Measurements from ENCODE around the gene ULK1. TPM values are rescaled to one million over a fixed set of nuclear protein-coding genes. Genes with fewer than 3 reads are reported as not detected.

ULK1 gene
- total and polyA plus RNA-seq, 3 experiments from 2014 or later: 0.98 to 22.8 (median 18.7) TPM

DNA sequence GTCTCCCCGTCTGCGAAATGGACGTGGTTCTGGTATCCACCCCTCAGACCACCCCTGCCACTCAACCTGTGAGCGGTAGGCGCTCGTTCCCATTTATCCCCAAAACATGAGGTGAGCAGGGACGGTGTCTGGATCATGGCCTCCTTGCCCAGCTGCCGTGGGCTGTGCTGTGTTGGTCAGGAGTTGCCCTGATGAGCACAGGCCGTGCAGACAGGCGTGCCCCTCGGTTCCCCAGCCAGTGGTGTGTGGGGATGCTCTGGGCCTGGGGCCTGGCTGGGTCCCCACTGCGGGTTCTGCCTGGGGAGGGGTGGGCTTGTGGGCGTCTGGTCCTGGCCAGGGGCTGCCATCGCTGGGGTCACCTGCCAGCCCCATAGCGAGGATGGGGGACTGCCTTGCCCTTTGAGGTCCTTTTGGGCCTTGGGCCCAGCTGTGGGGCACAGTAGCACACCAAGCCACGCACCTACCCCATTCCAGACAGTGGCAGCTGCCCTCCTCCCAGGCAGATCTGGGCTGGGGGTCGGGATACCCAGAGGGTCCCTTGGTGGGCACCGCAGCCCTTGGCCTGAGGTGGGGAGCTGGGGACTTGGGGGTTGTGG, 23.4 kb downstream of the ULK1 start:
- ChIA-PET POLR2A (interaction anchor here (0.5 to 0.6 kb wide), 2 partner anchors 10 to 17 kb away, joined by 4 to 9 read pairs; no protein-coding TSS in a partner anchor), CTCF (no interaction called here)
- H3K36me3 ChIP-seq (ENCODE audit: insufficient read depth, low read length): no peaks in the 10 kb centered on the region
- no peak overlapping the region for H3K4me3 Mint-ChIP-seq
- H3K36me3 Mint-ChIP-seq: peaks cover 0 to 42% (median 3%) of the 10 kb centered on the region in 3 donors
- no peaks in the 10 kb centered on the region for H3K9me3 Mint-ChIP-seq
- no peaks in the 10 kb centered on the region for H3K9me3 ChIP-seq (ENCODE audit: low read length)
- no peak for DNase-seq
- no peaks in the 10 kb centered on the region for H3K27me3 ChIP-seq (ENCODE audit: insufficient read depth, low read length, poor library complexity, severe bottlenecking)
- H3K4me1 Mint-ChIP-seq: no peaks in the 10 kb centered on the region
- H3K4me3 ChIP-seq (ENCODE audit: low read length): no peak overlapping the region
- no peaks in the 10 kb centered on the region for H3K4me1 ChIP-seq (ENCODE audit: insufficient read depth, low read length)
- H3K27ac ChIP-seq (ENCODE audit: low read depth, low read length): no peak overlapping the region
- no peaks in the 10 kb centered on the region for H3K27me3 Mint-ChIP-seq
- no peak overlapping the region for H3K27ac Mint-ChIP-seq

DNA sequence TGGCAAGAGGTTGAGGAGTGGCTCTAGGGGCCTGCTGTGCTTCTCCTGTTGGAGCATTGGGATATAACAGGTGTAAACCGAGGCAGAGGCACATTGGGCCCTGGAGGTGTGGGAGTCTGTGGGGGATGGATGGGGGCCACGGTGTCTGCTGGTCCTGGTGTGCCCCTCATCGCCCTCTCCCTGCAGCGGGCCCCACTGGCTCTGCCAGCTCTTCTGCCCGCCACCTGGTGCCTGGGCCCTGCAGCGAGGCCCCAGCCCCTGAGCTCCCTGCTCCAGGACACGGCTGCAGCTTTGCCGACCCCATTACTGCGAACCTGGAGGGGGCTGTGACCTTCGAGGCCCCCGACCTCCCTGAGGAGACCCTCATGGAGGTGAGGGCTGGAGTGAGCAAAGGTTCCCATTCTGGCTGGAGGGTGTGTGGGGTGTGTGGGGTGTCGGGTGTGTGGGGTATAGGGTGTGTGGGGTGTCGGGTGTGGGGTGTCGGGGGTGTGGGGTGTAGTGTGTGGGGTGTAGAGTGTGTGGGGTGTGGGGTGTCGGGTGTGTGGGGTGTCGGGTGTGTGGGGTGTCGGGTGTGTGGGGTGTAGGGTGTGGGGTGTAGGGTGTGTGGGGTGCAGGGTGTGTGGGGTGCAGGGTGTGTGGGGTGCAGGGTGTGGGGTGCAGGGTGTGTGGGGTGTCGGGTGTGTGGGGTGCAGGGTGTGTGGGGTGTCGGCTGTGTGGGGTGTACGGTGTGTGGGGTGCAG, 24.1 kb downstream of the ULK1 start:
- Histone ChIP-seq H3K9me3 (ENCODE audit: low read length) (no peaks in the 10 kb centered on the region), H3K27ac (ENCODE audit: low read depth, low read length) (no peak overlapping the region), H3K36me3 (ENCODE audit: insufficient read depth, low read length) (no peaks in the 10 kb centered on the region), H3K4me1 (ENCODE audit: insufficient read depth, low read length) (no peaks in the 10 kb centered on the region), H3K27me3 (ENCODE audit: insufficient read depth, low read length, poor library complexity, severe bottlenecking) (no peaks in the 10 kb centered on the region), H3K4me3 (ENCODE audit: low read length) (no peak overlapping the region)
- Mint-ChIP-seq H3K9me3 (no peaks in the 10 kb centered on the region), H3K4me3 (peak overlapping the region in 1 of 7 donors; percentile 32), H3K36me3 (peaks cover 0 to 40% (median 3%) of the 10 kb centered on the region in 3 donors), H3K27me3 (no peaks in the 10 kb centered on the region), H3K27ac (no peak overlapping the region), H3K4me1 (no peaks in the 10 kb centered on the region)
- ChIA-PET CTCF (no interaction called here), POLR2A (no interaction called here)
- DNase-seq: no peak

DNA sequence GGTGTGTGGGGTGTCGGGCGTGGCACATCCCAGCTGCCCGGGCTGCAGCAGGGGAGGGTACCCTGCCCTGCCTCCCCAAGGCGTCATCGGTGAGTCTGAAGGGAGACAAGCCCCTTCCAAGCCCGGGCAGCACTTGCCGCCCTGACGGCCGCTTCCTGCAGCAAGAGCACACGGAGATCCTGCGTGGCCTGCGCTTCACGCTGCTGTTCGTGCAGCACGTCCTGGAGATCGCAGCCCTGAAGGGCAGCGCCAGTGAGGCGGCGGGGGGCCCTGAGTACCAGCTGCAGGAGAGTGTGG, 24.6 kb downstream of the ULK1 start:
- H3K36me3 ChIP-seq (ENCODE audit: insufficient read depth, low read length): no peaks in the 10 kb centered on the region
- CTCF ChIA-PET: no interaction called here
- H3K4me1 Mint-ChIP-seq: no peaks in the 10 kb centered on the region

DNA sequence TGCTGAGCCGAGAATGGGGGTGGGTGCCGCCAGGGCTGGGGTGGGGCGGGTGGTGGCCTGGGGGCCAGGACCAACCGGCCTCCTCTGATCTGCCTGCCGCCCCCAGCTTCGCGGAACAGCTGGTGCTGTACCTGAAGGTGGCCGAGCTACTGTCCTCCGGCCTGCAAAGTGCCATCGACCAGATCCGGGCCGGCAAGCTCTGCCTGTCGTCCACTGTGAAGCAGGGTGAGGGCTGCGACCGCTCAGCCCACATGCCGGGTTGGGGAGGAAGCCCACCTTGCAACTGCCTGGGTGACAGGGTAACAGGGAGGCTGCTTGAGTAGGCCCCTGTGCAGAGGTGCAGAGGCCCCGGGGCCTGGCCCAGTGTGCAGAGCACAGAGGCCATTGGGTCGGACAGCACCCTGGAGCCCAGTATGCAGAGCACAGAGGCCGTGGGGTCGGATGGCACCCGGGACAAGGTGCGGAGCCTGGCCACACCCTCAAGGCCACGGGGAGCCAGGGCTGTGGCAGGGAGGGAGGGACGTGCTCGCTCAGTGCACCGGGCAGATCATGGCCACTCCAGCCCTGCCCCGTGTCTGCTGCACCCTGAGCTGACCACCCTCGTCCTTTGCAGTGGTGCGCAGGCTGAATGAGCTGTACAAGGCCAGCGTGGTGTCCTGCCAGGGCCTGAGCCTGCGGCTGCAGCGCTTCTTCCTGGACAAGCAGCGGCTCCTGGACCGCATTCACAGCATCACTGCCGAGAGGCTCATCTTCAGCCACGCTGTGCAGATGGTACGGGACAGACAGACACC, 25.1 kb downstream of the ULK1 start:
- H3K9me3 Mint-ChIP-seq: no peaks in the 10 kb centered on the region
- peaks cover 2 to 4% (median 2%) of the 10 kb centered on the region in 3 donors for H3K4me1 Mint-ChIP-seq
- Histone ChIP-seq H3K27ac (ENCODE audit: low read depth, low read length) (no peak overlapping the region), H3K4me3 (ENCODE audit: low read length) (no peak overlapping the region), H3K36me3 (ENCODE audit: insufficient read depth, low read length) (no peaks in the 10 kb centered on the region), H3K27me3 (ENCODE audit: insufficient read depth, low read length, poor library complexity, severe bottlenecking) (no peaks in the 10 kb centered on the region), H3K4me1 (ENCODE audit: insufficient read depth, low read length) (no peaks in the 10 kb centered on the region), H3K9me3 (ENCODE audit: low read length) (no peaks in the 10 kb centered on the region)
- POLR2A ChIA-PET: no interaction called here
- CTCF ChIA-PET: no interaction called here
- H3K36me3 Mint-ChIP-seq: peaks cover 0 to 32% (median 3%) of the 10 kb centered on the region in 3 donors
- no peaks in the 10 kb centered on the region for H3K27me3 Mint-ChIP-seq
- no peak overlapping the region for H3K27ac Mint-ChIP-seq
- DNase-seq: no peak
- no peak overlapping the region for H3K4me3 Mint-ChIP-seq

More for the DNA sequence above, 24.6 kb downstream of the ULK1 start:
- Mint-ChIP-seq H3K4me3 (no peak overlapping the region), H3K27ac (no peak overlapping the region), H3K36me3 (peaks cover 0 to 38% (median 3%) of the 10 kb centered on the region in 3 donors), H3K27me3 (no peaks in the 10 kb centered on the region), H3K9me3 (no peaks in the 10 kb centered on the region)
- no peaks in the 10 kb centered on the region for H3K4me1 ChIP-seq (ENCODE audit: insufficient read depth, low read length)
- no peak overlapping the region for H3K4me3 ChIP-seq (ENCODE audit: low read length)
- POLR2A ChIA-PET: no interaction called here
- H3K27ac ChIP-seq (ENCODE audit: low read depth, low read length): no peak overlapping the region
- no peaks in the 10 kb centered on the region for H3K27me3 ChIP-seq (ENCODE audit: insufficient read depth, low read length, poor library complexity, severe bottlenecking)
- H3K9me3 ChIP-seq (ENCODE audit: low read length): no peaks in the 10 kb centered on the region
- DNase-seq: no peak

DNA sequence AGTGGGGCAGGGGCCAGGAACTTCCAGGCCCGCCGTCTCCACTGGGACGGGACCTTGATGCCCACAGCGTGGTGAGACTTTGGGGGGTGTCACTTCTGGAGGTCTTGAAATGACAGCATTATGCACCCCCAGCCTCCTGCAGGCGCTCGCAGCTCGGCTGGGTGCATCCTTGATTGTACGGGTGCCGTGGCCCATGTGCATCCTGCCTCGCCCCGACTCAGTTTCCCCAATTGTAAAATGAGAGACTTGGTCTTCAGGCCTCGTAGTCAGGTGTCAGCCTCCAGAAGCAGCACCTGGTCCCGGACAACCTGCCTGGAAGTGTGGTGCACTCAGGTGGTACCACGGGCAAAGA, 25.7 kb downstream of the ULK1 start:
- no peaks in the 10 kb centered on the region for H3K27me3 Mint-ChIP-seq
- no peak overlapping the region for H3K27ac ChIP-seq (ENCODE audit: low read depth, low read length)

DNA sequence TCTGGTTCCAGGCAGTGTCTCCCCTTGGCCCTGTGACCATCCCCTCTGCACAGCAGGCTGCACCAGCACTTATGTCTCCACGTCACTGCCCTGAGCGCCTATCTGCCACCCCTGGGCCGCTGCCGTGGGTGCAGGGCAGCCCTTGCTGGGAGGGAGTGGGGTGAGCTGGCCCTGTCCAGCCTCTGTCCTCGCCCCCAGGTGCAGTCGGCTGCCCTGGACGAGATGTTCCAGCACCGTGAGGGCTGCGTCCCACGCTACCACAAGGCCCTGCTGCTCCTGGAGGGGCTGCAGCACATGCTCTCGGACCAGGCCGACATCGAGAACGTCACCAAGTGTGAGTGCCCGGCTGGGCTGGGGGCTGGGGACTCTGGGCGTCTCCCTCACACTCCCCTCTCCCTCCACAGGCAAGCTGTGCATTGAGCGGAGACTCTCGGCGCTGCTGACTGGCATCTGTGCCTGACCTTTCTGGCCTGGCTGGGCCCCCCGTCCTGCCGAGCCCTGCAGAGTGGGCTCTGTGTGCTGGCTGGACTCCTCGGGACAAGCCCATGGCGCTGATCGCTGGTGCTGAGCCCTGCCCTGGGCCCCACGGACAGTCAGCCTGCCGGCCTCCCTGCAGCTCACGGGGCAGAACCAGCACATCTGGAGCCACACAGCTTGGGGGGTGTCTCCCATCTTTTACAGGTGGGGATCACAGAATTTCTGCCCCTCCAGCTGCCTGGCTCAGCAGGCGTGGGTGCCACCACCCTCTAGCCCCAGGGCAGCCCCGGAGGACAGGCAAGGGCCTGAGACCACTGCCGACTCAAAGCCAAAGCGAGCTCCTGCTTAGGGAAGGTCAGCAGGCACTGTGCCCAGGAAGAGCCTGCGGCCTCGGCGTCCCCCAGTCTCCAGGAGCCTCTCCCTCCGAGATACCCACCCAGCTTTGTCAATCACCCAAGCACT, 26.7 kb downstream of the ULK1 start:
- ChIA-PET CTCF (no interaction called here), POLR2A (no interaction called here)
- DNase-seq: no peak
- Histone ChIP-seq H3K27me3 (ENCODE audit: insufficient read depth, low read length, poor library complexity, severe bottlenecking) (no peaks in the 10 kb centered on the region), H3K4me1 (ENCODE audit: insufficient read depth, low read length) (no peaks in the 10 kb centered on the region), H3K27ac (ENCODE audit: low read depth, low read length) (no peak overlapping the region), H3K4me3 (ENCODE audit: low read length) (no peak overlapping the region), H3K9me3 (ENCODE audit: low read length) (no peaks in the 10 kb centered on the region), H3K36me3 (ENCODE audit: insufficient read depth, low read length) (no peaks in the 10 kb centered on the region)
- H3K27ac Mint-ChIP-seq: no peak overlapping the region
- no peaks in the 10 kb centered on the region for H3K9me3 Mint-ChIP-seq
- H3K4me1 Mint-ChIP-seq: peaks cover 5 to 8% (median 6%) of the 10 kb centered on the region in 3 donors
- no peaks in the 10 kb centered on the region for H3K27me3 Mint-ChIP-seq
- H3K4me3 Mint-ChIP-seq: no peak overlapping the region
- H3K36me3 Mint-ChIP-seq: peaks cover 0 to 21% (median 3%) of the 10 kb centered on the region in 3 donors

More for the DNA sequence above, 25.7 kb downstream of the ULK1 start:
- no peak for DNase-seq
- Histone ChIP-seq H3K36me3 (ENCODE audit: insufficient read depth, low read length) (no peaks in the 10 kb centered on the region), H3K27me3 (ENCODE audit: insufficient read depth, low read length, poor library complexity, severe bottlenecking) (no peaks in the 10 kb centered on the region), H3K9me3 (ENCODE audit: low read length) (no peaks in the 10 kb centered on the region), H3K4me3 (ENCODE audit: low read length) (no peak overlapping the region), H3K4me1 (ENCODE audit: insufficient read depth, low read length) (no peaks in the 10 kb centered on the region)
- Mint-ChIP-seq H3K36me3 (peaks cover 0 to 27% (median 3%) of the 10 kb centered on the region in 3 donors), H3K27ac (no peak overlapping the region), H3K9me3 (no peaks in the 10 kb centered on the region), H3K4me1 (peaks cover 5 to 8% (median 6%) of the 10 kb centered on the region in 3 donors), H3K4me3 (no peak overlapping the region)
- POLR2A ChIA-PET: no interaction called here
- CTCF ChIA-PET: no interaction called here

DNA sequence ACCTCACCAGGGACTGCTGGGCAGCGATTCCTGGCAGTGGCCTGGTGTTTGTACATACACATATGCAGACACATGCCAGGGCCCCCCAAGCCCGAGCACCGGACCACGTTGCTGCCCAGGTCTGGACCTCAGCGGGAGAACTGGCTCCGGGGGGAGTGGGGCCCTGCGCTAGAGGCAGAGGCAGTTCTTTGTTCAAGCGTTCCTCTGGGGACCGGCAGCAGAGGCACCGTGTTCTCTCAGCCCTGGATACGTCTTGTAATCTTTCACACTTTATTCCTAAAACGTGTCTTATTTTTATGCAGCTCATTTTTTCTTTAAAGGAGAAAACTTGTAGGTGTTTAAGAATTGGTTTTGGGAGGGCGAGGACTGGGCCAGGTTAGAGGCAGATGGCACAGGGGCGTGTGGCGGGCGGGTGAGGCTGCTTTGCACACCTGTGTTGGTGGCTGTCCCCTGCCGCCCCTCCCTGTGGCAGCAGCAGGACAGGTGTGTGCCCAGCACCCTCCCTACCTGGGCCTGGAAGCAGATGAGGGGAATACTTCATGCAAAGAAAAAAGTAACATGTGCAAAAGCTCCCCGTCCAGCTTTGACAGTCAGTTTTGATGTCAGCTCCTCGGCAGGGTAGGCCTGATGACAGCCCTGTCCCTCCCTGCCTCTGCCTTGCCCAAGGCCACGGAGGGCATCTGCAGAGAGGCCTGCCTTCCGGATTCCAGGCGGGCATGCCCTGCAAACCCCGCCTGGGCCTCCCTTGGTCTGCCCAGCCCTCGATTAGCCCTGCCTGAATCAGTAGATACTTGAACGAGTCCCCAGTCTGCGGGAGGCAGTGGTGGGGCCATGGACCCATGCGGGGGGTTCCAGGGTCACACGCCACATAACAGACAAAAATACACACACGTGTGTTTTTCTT, 27.7 kb downstream of the ULK1 start:
- Mint-ChIP-seq H3K36me3 (peaks cover 0 to 21% (median 3%) of the 10 kb centered on the region in 3 donors), H3K4me1 (peaks cover 5 to 8% (median 6%) of the 10 kb centered on the region in 3 donors), H3K27ac (peak overlapping the region in 3 of 8 donors; percentile 29 to 51 (median 50)), H3K9me3 (no peaks in the 10 kb centered on the region), H3K4me3 (peak overlapping the region in 1 of 7 donors; percentile 13), H3K27me3 (no peaks in the 10 kb centered on the region)
- Histone ChIP-seq H3K27ac (ENCODE audit: low read depth, low read length) (no peak overlapping the region), H3K9me3 (ENCODE audit: low read length) (no peaks in the 10 kb centered on the region), H3K4me1 (ENCODE audit: insufficient read depth, low read length) (no peaks in the 10 kb centered on the region), H3K4me3 (ENCODE audit: low read length) (no peak overlapping the region), H3K36me3 (ENCODE audit: insufficient read depth, low read length) (no peaks in the 10 kb centered on the region), H3K27me3 (ENCODE audit: insufficient read depth, low read length, poor library complexity, severe bottlenecking) (no peaks in the 10 kb centered on the region)
- POLR2A ChIA-PET: no interaction called here
- DNase-seq: no peak
- CTCF ChIA-PET: no interaction called here
